Measurements from ENCODE around the gene ABCA1.

GRCh38 chr9:104843644-104844240 lies 84.2 kb downstream of the ABCA1 start:
- no peak for TF ChIP-seq MLX (CRISPR knock-in tag; IDR thresholded peaks at IDR 0.05)
- no peak for TF ChIP-seq SMC3 (IDR thresholded peaks at IDR 0.05; ENCODE audit: low read length)
- TF ChIP-seq NR2C2 (CRISPR knock-in tag; IDR thresholded peaks at IDR 0.05; ENCODE audit: borderline replicate concordance), result no peak
- TF ChIP-seq GTF3A (CRISPR knock-in tag; conservative IDR thresholded peaks at IDR 0.05), result no peak
- no peak for TF ChIP-seq ZNF644 (CRISPR knock-in tag; IDR thresholded peaks at IDR 0.05; ENCODE audit: low read depth)
- TF ChIP-seq TCF12 (IDR thresholded peaks at IDR 0.05), result no peak
- TF ChIP-seq TCF12 (CRISPR knock-in tag; IDR thresholded peaks at IDR 0.05), result no peak
- no peak for TF ChIP-seq ARNT2 (CRISPR knock-in tag; IDR thresholded peaks at IDR 0.05; ENCODE audit: low read depth)
- TF ChIP-seq, protein P1, sequence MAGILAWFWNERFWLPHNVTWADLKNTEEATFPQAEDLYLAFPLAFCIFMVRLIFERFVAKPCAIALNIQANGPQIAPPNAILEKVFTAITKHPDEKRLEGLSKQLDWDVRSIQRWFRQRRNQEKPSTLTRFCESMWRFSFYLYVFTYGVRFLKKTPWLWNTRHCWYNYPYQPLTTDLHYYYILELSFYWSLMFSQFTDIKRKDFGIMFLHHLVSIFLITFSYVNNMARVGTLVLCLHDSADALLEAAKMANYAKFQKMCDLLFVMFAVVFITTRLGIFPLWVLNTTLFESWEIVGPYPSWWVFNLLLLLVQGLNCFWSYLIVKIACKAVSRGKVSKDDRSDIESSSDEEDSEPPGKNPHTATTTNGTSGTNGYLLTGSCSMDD (CRISPR knock-in tag; IDR thresholded peaks at IDR 0.05), result no peak
- no peak for TF ChIP-seq CTCF (CRISPR knock-in tag; IDR thresholded peaks at IDR 0.05)
- TF ChIP-seq ZFP62 (CRISPR knock-in tag; IDR thresholded peaks at IDR 0.05), result no peak
- no peak for TF ChIP-seq HDAC2 (CRISPR knock-in tag; IDR thresholded peaks at IDR 0.05)
